HCT116 (cell line): ENCODE data around the gene FGF22. TPM values are rescaled to one million over a fixed set of nuclear protein-coding genes. Genes with fewer than 3 reads are reported as not detected.

Experiments used
- ATAC-seq: fragments of 200-7000 bp; cut with Tn5 transposase; 2 replicates; pipeline ENCODE4 v1.9.1; 2020; ENCODE audit warnings: mild to moderate bottlenecking, moderate library complexity
- BruUV-seq: library from RNA; stranded (reverse); fragments of 400-500 nt; replicated peaks from 2 replicates; lab custom pipeline; 2021; lab: Mats Ljungman, UMichigan
- CTCF ChIA-PET: fragments of 300-600 bp; sonication (Branson Sonifier 250); formaldehyde crosslinking; loops from one replicate; lab custom pipeline; 2021; ENCODE audit warnings: antibody characterized with exemption; lab: Charles Lee
- POLR2A ChIA-PET: fragments of 300-600, 350-600 bp; sonication (Branson Sonifier 250); formaldehyde crosslinking; loops from one replicate; lab custom pipeline; 2021; ENCODE audit warnings: antibody characterized with exemption; lab: Charles Lee
- RAD21 ChIA-PET, 2 experiments: fragments of 300-600 bp; sonication (Branson Sonifier 250); formaldehyde crosslinking; loops; one replicate each; lab custom pipeline; 2023; ENCODE audit warnings: low total read pairs in 2 of 2; ENCODE audit not compliant: uncharacterized antibody in 2 of 2, unreplicated experiment in 2 of 2, low non-redundant PET in 1 of 2; lab: Charles Lee
- DNase-seq: peaks from one replicate; pipeline ENCODE4 v3.0.0-alpha.2; 2010; ENCODE audit warnings: low read depth, low spot score
- H2AFZ ChIP-seq: fragments of 200-600 bp; shearing (Covaris generic), sonication (generic); 2 replicates; pipeline ENCODE4 v1.6.1; 2017; ENCODE audit warnings: low read depth, mixed run types, mixed read lengths, antibody characterized with exemption, low read length; ENCODE audit not compliant: poor library complexity, severe bottlenecking
- H3K27ac ChIP-seq: 2 replicates; pipeline ENCODE4 v1.5.1; 2012; ENCODE audit warnings: low read depth, low read length
- H3K27me3 ChIP-seq: fragments of 200-600 bp; sonication (generic); 2 replicates; pipeline ENCODE4 v1.6.1; 2016; ENCODE audit warnings: mixed run types, low read length, mixed read lengths; ENCODE audit not compliant: insufficient read depth
- H3K36me3 ChIP-seq, 2 experiments: fragments of 200-500 bp in 1 of 2; fragments of 200-600 bp in 1 of 2; sonication (Bioruptor generic) in 1 of 2; sonication (generic) in 1 of 2; 2 replicates each; pipeline versions ENCODE4 v1.5.1 to v1.6.1; 2014 to 2016; ENCODE audit warnings: low read length in 2 of 2, inconsistent platforms in 1 of 2, mixed read lengths in 1 of 2, mixed run types in 1 of 2; ENCODE audit not compliant: insufficient read depth in 2 of 2, control insufficient read depth in 1 of 2
- H3K4me1 ChIP-seq, 2 experiments: fragments of 200-600 bp in 1 of 2; sonication (generic) in 1 of 2; 2 replicates each; pipeline versions ENCODE4 v1.5.1 to v1.6.1; 2012 to 2017; ENCODE audit warnings: low read length in 2 of 2, inconsistent platforms in 1 of 2, mild to moderate bottlenecking in 1 of 2, mixed read lengths in 1 of 2, mixed run types in 1 of 2, moderate library complexity in 1 of 2; ENCODE audit not compliant: insufficient read depth in 2 of 2, control insufficient read depth in 1 of 2
- H3K4me2 ChIP-seq: fragments of 200-600 bp; sonication (generic); 2 replicates; pipeline ENCODE4 v1.6.1; 2017; ENCODE audit warnings: mixed run types, low read length, mixed read lengths
- H3K4me3 ChIP-seq, 2 experiments: fragments of 200-600 bp in 1 of 2; sonication (generic) in 1 of 2; replicated peaks in 1 of 2; 2 replicates each; pipeline ENCODE4 v1.5.1; 2011 to 2016; ENCODE audit warnings: low read length in 2 of 2, control low read depth in 1 of 2, low read depth in 1 of 2, mild to moderate bottlenecking in 1 of 2, mixed read lengths in 1 of 2, mixed run types in 1 of 2
- H3K79me2 ChIP-seq: fragments of 200-600 bp; sonication (generic); 2 replicates; pipeline ENCODE4 v1.6.1; 2017; ENCODE audit warnings: mild to moderate bottlenecking, mixed run types, low read length, moderate library complexity, mixed read lengths; ENCODE audit not compliant: insufficient read depth
- H3K9ac ChIP-seq: fragments of 200-600 bp; sonication (generic); 2 replicates; pipeline ENCODE4 v1.6.1; 2016; ENCODE audit warnings: low read length, mixed read lengths
- H3K9me2 ChIP-seq: fragments of 200-600 bp; sonication (generic), shearing (Covaris generic); 2 replicates; pipeline ENCODE4 v1.6.1; 2017; ENCODE audit warnings: mixed run types, mild to moderate bottlenecking, moderate library complexity; ENCODE audit not compliant: insufficient read depth
- H3K9me3 ChIP-seq, 2 experiments: fragments of 200-500 bp in 1 of 2; fragments of 200-600 bp in 1 of 2; sonication (Bioruptor generic) in 1 of 2; sonication (generic) in 1 of 2; 2 replicates each; pipeline ENCODE4 v1.6.1; 2014 to 2017; ENCODE audit warnings: low read length in 2 of 2, mixed read lengths in 2 of 2, inconsistent platforms in 1 of 2, low read depth in 1 of 2, mild to moderate bottlenecking in 1 of 2, mixed run types in 1 of 2, moderate library complexity in 1 of 2; ENCODE audit not compliant: control insufficient read depth in 1 of 2, insufficient read depth in 1 of 2
- H4K20me1 ChIP-seq: fragments of 200-600 bp; sonication (generic), shearing (Covaris generic); 2 replicates; pipeline ENCODE4 v1.6.1; 2017; ENCODE audit warnings: mixed run types, mild to moderate bottlenecking, moderate library complexity; ENCODE audit not compliant: insufficient read depth
- CEBPB ChIP-seq: IDR thresholded peaks from 2 replicates; pipeline ENCODE4 v1.6.1; 2012; ENCODE audit warnings: low read depth
- ELF1 ChIP-seq: IDR thresholded peaks from 2 replicates; pipeline ENCODE4 v1.6.1; 2012; ENCODE audit warnings: low read depth, borderline replicate concordance
- EZH2phosphoT487 ChIP-seq: fragments of 200-600 bp; IDR thresholded peaks from 2 replicates; pipeline ENCODE4 v1.6.1; 2018; ENCODE audit warnings: antibody characterized with exemption, borderline replicate concordance
- SIN3A ChIP-seq: IDR thresholded peaks from 2 replicates; pipeline ENCODE4 v1.6.1; 2012; ENCODE audit warnings: low read depth
- SRF ChIP-seq: IDR thresholded peaks from 2 replicates; pipeline ENCODE4 v1.6.1; 2012; ENCODE audit warnings: low read depth
- TCF7L2 ChIP-seq: IDR thresholded peaks from 2 replicates; pipeline ENCODE4 v1.7.0; 2011; ENCODE audit warnings: borderline replicate concordance, inconsistent platforms; ENCODE audit not compliant: insufficient read depth, insufficient read length; ENCODE audit errors: extremely low read depth
- ZFX ChIP-seq: fragments of 450-650 bp; IDR thresholded peaks from 2 replicates; pipeline ENCODE4 v1.6.1; 2017
- ZNF274 ChIP-seq: fragments of 200-500 bp; sonication (Bioruptor generic); IDR thresholded peaks from 2 replicates; pipeline ENCODE4 v1.6.1; 2014; ENCODE audit warnings: mild to moderate bottlenecking, low read depth, low read length, inconsistent platforms
- intact Hi-C: fragments of 100-400 bp; cut with micrococcal nuclease; formaldehyde crosslinking; loops from 2 replicates; pipeline ENCODE4 v1.10.0; 2022
- total RNA-seq: library from RNA; stranded (reverse); gene quantifications from one replicate; pipeline ENCODE4 v1.2.1, GENCODE V29; 2021; ENCODE audit not compliant: unreplicated experiment
- TF ChIP-seq, protein P1 (sequence below): IDR thresholded peaks from 2 replicates; pipeline ENCODE4 v1.6.1; 2012
- TF ChIP-seq, protein P2 (sequence below): IDR thresholded peaks from 2 replicates; pipeline ENCODE4 v1.6.1; 2012
- TF ChIP-seq, protein P3 (sequence below), 3 experiments: fragments of 200-600 bp in 1 of 3; sonication (generic) in 1 of 3; IDR thresholded peaks in 2 of 3; conservative IDR thresholded peaks in 1 of 3; 2 replicates each; pipeline ENCODE4 v1.5.1; 2012 to 2017; ENCODE audit warnings: low read depth in 2 of 3, low read length in 2 of 3, antibody characterized with exemption in 1 of 3, borderline replicate concordance in 1 of 3, control low read depth in 1 of 3, mild to moderate bottlenecking in 1 of 3, mixed read lengths in 1 of 3, mixed run types in 1 of 3, moderate library complexity in 1 of 3; ENCODE audit not compliant: insufficient read depth in 1 of 3
- TF ChIP-seq, protein P4 (sequence below): IDR thresholded peaks from 2 replicates; pipeline ENCODE4 v1.6.1; 2012; ENCODE audit warnings: low read depth

Gene FGF22
- total RNA-seq, 1 experiment from 2014 or later, result 1.5 TPM

DNA sequence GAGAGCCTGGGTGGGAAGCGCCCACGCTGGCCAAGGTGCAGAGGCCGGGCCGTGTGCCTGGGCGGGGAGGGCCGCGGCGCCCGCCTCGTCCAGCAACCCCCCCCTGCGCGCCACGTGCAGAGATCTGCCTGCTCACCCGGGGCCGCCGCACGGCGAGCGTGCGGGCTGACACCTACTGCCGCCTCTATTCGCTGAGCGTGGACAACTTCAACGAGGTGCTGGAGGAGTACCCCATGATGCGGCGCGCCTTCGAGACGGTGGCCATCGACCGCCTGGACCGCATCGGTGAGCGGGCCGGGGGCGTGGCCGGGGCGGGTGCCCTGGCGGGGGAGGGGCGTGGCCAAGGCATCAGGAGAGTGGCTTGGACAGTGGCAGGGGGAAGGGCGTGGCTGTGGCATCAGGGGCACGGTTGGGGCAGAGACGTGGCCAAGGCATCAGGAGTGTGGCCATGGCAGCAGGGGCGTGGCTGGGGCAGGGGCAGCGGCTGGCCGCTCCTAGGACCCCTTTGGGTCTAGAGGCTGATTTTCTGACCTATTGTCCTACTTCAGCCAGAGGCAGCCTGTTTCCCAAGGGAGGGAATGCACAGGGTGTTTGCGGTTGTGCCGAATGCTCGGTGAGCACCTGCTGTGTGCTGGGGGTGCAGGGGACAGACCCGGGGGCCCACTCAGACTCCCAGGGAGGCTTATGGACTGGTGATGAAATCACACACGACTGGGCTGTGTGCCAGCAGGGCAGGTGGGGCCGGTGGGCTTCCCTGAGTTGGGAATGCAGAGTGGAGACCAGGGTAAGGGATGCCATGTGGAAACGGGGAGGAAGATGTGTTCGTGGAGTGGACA lies 25.7 kb upstream of the FGF22 start:
- H3K36me3 ChIP-seq, result peaks cover 0 to 11% of the 10 kb centered on the region in 2 experiments; a peak in 2 of 4 replicates
- CTCF ChIA-PET, result no interaction called here
- POLR2A ChIA-PET, result no interaction called here

More for the DNA sequence above, 25.7 kb upstream of the FGF22 start:
- no peak overlapping the region for H3K4me2 ChIP-seq
- DNase-seq (no peak), ATAC-seq (no peak)
- RAD21 ChIA-PET, result no interaction called here
- H3K27me3 ChIP-seq, result no peaks in the 10 kb centered on the region
- H3K9ac ChIP-seq, result no peak overlapping the region
- H3K27ac ChIP-seq, result no peak overlapping the region; the same call in 1 of the 2 replicates
- intact Hi-C loops, result no loop called here
- H3K9me2 ChIP-seq, result no peaks in the 10 kb centered on the region
- H3K79me2 ChIP-seq, result no peaks in the 10 kb centered on the region
- H3K9me3 ChIP-seq, result no peaks in the 10 kb centered on the region
- peaks cover 4 to 6% of the 10 kb centered on the region in 2 experiments; a peak in 3 of 4 replicates for H3K4me1 ChIP-seq
- H3K4me3 ChIP-seq, result no peak overlapping the region
- no peak for TF ChIP-seq ZNF274
- TF ChIP-seq, protein P1, sequence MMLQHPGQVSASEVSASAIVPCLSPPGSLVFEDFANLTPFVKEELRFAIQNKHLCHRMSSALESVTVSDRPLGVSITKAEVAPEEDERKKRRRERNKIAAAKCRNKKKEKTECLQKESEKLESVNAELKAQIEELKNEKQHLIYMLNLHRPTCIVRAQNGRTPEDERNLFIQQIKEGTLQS, result no peak
- no peak for TF ChIP-seq TCF7L2
- TF ChIP-seq, protein P2, sequence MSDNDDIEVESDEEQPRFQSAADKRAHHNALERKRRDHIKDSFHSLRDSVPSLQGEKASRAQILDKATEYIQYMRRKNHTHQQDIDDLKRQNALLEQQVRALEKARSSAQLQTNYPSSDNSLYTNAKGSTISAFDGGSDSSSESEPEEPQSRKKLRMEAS, result no peak
- no peak for TF ChIP-seq EZH2phosphoT487
- no peak for TF ChIP-seq SIN3A
- no peak for TF ChIP-seq SRF
- no peak for TF ChIP-seq ZFX
- no peak for TF ChIP-seq CEBPB
- TF ChIP-seq, protein P3, sequence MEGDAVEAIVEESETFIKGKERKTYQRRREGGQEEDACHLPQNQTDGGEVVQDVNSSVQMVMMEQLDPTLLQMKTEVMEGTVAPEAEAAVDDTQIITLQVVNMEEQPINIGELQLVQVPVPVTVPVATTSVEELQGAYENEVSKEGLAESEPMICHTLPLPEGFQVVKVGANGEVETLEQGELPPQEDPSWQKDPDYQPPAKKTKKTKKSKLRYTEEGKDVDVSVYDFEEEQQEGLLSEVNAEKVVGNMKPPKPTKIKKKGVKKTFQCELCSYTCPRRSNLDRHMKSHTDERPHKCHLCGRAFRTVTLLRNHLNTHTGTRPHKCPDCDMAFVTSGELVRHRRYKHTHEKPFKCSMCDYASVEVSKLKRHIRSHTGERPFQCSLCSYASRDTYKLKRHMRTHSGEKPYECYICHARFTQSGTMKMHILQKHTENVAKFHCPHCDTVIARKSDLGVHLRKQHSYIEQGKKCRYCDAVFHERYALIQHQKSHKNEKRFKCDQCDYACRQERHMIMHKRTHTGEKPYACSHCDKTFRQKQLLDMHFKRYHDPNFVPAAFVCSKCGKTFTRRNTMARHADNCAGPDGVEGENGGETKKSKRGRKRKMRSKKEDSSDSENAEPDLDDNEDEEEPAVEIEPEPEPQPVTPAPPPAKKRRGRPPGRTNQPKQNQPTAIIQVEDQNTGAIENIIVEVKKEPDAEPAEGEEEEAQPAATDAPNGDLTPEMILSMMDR (IDR thresholded peaks at IDR 0.05 in 2 of 3, conservative IDR thresholded peaks at IDR 0.05 in 1 of 3; ENCODE audit: borderline replicate concordance in 1 of 3, insufficient read depth in 1 of 3, low read depth in 2 of 3, low read length in 2 of 3), result no peak
- TF ChIP-seq, protein P4, sequence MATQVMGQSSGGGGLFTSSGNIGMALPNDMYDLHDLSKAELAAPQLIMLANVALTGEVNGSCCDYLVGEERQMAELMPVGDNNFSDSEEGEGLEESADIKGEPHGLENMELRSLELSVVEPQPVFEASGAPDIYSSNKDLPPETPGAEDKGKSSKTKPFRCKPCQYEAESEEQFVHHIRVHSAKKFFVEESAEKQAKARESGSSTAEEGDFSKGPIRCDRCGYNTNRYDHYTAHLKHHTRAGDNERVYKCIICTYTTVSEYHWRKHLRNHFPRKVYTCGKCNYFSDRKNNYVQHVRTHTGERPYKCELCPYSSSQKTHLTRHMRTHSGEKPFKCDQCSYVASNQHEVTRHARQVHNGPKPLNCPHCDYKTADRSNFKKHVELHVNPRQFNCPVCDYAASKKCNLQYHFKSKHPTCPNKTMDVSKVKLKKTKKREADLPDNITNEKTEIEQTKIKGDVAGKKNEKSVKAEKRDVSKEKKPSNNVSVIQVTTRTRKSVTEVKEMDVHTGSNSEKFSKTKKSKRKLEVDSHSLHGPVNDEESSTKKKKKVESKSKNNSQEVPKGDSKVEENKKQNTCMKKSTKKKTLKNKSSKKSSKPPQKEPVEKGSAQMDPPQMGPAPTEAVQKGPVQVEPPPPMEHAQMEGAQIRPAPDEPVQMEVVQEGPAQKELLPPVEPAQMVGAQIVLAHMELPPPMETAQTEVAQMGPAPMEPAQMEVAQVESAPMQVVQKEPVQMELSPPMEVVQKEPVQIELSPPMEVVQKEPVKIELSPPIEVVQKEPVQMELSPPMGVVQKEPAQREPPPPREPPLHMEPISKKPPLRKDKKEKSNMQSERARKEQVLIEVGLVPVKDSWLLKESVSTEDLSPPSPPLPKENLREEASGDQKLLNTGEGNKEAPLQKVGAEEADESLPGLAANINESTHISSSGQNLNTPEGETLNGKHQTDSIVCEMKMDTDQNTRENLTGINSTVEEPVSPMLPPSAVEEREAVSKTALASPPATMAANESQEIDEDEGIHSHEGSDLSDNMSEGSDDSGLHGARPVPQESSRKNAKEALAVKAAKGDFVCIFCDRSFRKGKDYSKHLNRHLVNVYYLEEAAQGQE, result no peak
- TF ChIP-seq ELF1, result no peak
- no TSS peak for BruUV-seq
- no peak overlapping the region for H2AFZ ChIP-seq
- no peaks in the 10 kb centered on the region for H4K20me1 ChIP-seq
